HepG2 (cell line): ENCODE measurements around the gene TTLL10. TPM values are rescaled to one million over a fixed set of nuclear protein-coding genes. Genes with fewer than 3 reads are reported as not detected.

ENCODE experiments used
- AHR ChIP-seq: IDR thresholded peaks from 2 replicates; pipeline ENCODE4 v1.6.1; 2018; ENCODE audit warnings: missing genetic modification reagents, missing compliant biosample characterization
- CTCF ChIP-seq: sonication (generic); formaldehyde crosslinking; IDR thresholded peaks from 2 replicates; pipeline ENCODE4 v1.5.0; 2020; ENCODE audit warnings: mild to moderate bottlenecking, missing genetic modification reagents, moderate library complexity
- ETV6 ChIP-seq: sonication (generic); formaldehyde crosslinking; conservative IDR thresholded peaks from 2 replicates; pipeline ENCODE4 v1.4.0; 2020; ENCODE audit warnings: missing genetic modification reagents
- NFIB ChIP-seq: sonication (generic); formaldehyde crosslinking; IDR thresholded peaks from 2 replicates; pipeline ENCODE4 v1.9.0; 2021; ENCODE audit warnings: missing genetic modification reagents, mild to moderate bottlenecking, borderline replicate concordance
- NPAS2 ChIP-seq: sonication (generic); formaldehyde crosslinking; IDR thresholded peaks from 2 replicates; pipeline ENCODE4 v1.8.0; 2022; ENCODE audit warnings: mild to moderate bottlenecking, missing genetic modification reagents, borderline replicate concordance
- NR2C2 ChIP-seq: sonication (generic); formaldehyde crosslinking; IDR thresholded peaks from 2 replicates; pipeline ENCODE4 v1.4.0; 2020; ENCODE audit warnings: missing genetic modification reagents, mild to moderate bottlenecking, moderate library complexity, borderline replicate concordance
- SIX4 ChIP-seq: sonication (generic); formaldehyde crosslinking; IDR thresholded peaks from 2 replicates; pipeline ENCODE4 v1.4.0; 2020; ENCODE audit warnings: missing genetic modification reagents
- SRSF4 ChIP-seq: fragments of 200-400 bp; formaldehyde crosslinking; IDR thresholded peaks from one replicate; pipeline ENCODE4 v1.6.1; 2018; ENCODE audit warnings: mild to moderate bottlenecking, low read depth, low read length, moderate library complexity; ENCODE audit not compliant: poor library complexity, severe bottlenecking
- TBX2 ChIP-seq: sonication (generic); formaldehyde crosslinking; IDR thresholded peaks from 2 replicates; pipeline ENCODE4 v1.5.0; 2020; ENCODE audit warnings: missing genetic modification reagents, mild to moderate bottlenecking, borderline replicate concordance
- ZFP1 ChIP-seq: IDR thresholded peaks from 2 replicates; pipeline ENCODE4 v1.6.1; 2016
- ZNF251 ChIP-seq: sonication (generic); formaldehyde crosslinking; IDR thresholded peaks from 2 replicates; pipeline ENCODE4 v1.9.0; 2021; ENCODE audit warnings: mild to moderate bottlenecking, missing genetic modification reagents
- ZNF292 ChIP-seq: sonication (generic); formaldehyde crosslinking; IDR thresholded peaks from 2 replicates; pipeline ENCODE4 v1.8.1; 2022; ENCODE audit warnings: mild to moderate bottlenecking, low read depth, missing genetic modification reagents, borderline replicate concordance
- ZNF318 ChIP-seq: sonication (generic); formaldehyde crosslinking; IDR thresholded peaks from 2 replicates; pipeline ENCODE4 v1.4.0; 2020; ENCODE audit warnings: mild to moderate bottlenecking, missing genetic modification reagents
- ZNF552 ChIP-seq: sonication (generic); formaldehyde crosslinking; IDR thresholded peaks from 2 replicates; pipeline ENCODE4 v1.9.0; 2022; ENCODE audit warnings: missing genetic modification reagents, mild to moderate bottlenecking, borderline replicate concordance
- ZSCAN29 ChIP-seq: sonication (generic); formaldehyde crosslinking; conservative IDR thresholded peaks from 2 replicates; pipeline ENCODE4 v1.4.0; 2020; ENCODE audit warnings: mild to moderate bottlenecking, missing genetic modification reagents
- ZXDC ChIP-seq: sonication (generic); formaldehyde crosslinking; IDR thresholded peaks from 2 replicates; pipeline ENCODE4 v1.5.0; 2020; ENCODE audit warnings: mild to moderate bottlenecking, missing genetic modification reagents
- polyA plus RNA-seq, 8 experiments: library from polyadenylated mRNA; depleted of rRNA in 3 of 8; stranded (reverse) in 7 of 8; unstranded in 1 of 8; fragments of >200 nt; fragmentation: Illumina TruSeq in 4 of 8; extraction: Trizol in 4 of 8; gene quantifications; 2 replicates each; pipeline versions ENCODE4 v1.2.1 to v1.2.3, GENCODE V29; 2011 to 2016; ENCODE audit warnings: low read depth in 4 of 8, missing spikeins in 1 of 8, mixed read lengths in 1 of 8; ENCODE audit not compliant: insufficient read depth in 1 of 8
- total RNA-seq, 5 experiments: library from RNA; depleted of rRNA; stranded (reverse); fragments of >200 nt; fragmentation: Illumina TruSeq; extraction: Trizol; gene quantifications; 2 replicates each; pipeline ENCODE4 v1.2.3, GENCODE V29; 2016; ENCODE audit warnings: low read depth in 1 of 5

Gene TTLL10
- total and polyA plus RNA-seq, 2 of the 13 experiments (the other 11 are each of a cell fraction or from before 2014, with no cell fraction given): not detected

GRCh38 chr1:1231400-1232207 lies 57.9 kb downstream of the TTLL10 start, which contains the start of gene SDF4 (continued):
- TF ChIP-seq ZNF318 (CRISPR knock-in tag): no peak; the same call in 1 of the 2 replicates
- TF ChIP-seq ZNF292: no peak
- TF ChIP-seq SIX4 (CRISPR knock-in tag): no peak
- no peak for TF ChIP-seq NFIB (CRISPR knock-in tag)
- no peak for TF ChIP-seq ZNF552 (CRISPR knock-in tag)
- TF ChIP-seq ZXDC (CRISPR knock-in tag): no peak
- no peak for TF ChIP-seq ZNF251
- peak; percentile 94 for TF ChIP-seq NR2C2 (CRISPR knock-in tag)
- TF ChIP-seq NPAS2 (CRISPR knock-in tag): no peak
- TF ChIP-seq SRSF4: no peak
- TF ChIP-seq ZFP1: no peak
- 0 out of 2 replicates have a peak, but pooled peaks have one; percentile 3 for TF ChIP-seq CTCF
- peak; percentile 76 for TF ChIP-seq TBX2 (CRISPR knock-in tag)
- TF ChIP-seq AHR: 0 out of 2 replicates have a peak, but pooled peaks have one; percentile 13
- no peak for TF ChIP-seq ETV6 (CRISPR knock-in tag)
- peak; percentile 94; the same call in 1 of the 2 replicates for TF ChIP-seq ZSCAN29 (CRISPR knock-in tag)
